ENCODE measurements around the gene DAPK2. TPM values are rescaled to one million over a fixed set of nuclear protein-coding genes. Genes with fewer than 3 reads are reported as not detected.

Gene DAPK2
- total RNA-seq, 4 donors from 2014 or later, result 64.6 to 189 (median 125) TPM

DNA sequence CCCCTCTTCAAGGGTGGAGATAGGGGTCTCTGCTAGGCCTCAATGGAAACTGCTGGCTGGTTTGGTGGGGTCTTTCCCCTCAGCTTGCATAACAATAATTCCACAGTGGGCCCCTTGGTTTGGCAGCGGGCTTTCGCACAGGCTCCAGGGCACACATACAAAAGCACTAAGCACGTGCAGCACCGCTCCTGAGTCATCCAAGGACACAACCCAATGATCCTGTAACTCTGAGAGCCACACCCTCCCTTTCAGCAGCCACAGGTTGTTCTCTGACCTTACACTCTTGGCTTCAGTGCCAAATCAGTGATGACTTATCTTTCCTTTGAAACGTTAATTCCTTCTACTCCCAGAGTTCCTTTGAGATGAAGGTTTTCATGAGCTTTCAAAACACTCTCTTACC, 41.7 kb downstream of the DAPK2 start:
- peak in 2 of 3 donors; percentile 78 to 86 for DNase-seq
- peak overlapping the region in 3 of 4 donors; percentile 47 to 87 (median 85) for H3K27ac ChIP-seq
- TF ChIP-seq, protein P1, sequence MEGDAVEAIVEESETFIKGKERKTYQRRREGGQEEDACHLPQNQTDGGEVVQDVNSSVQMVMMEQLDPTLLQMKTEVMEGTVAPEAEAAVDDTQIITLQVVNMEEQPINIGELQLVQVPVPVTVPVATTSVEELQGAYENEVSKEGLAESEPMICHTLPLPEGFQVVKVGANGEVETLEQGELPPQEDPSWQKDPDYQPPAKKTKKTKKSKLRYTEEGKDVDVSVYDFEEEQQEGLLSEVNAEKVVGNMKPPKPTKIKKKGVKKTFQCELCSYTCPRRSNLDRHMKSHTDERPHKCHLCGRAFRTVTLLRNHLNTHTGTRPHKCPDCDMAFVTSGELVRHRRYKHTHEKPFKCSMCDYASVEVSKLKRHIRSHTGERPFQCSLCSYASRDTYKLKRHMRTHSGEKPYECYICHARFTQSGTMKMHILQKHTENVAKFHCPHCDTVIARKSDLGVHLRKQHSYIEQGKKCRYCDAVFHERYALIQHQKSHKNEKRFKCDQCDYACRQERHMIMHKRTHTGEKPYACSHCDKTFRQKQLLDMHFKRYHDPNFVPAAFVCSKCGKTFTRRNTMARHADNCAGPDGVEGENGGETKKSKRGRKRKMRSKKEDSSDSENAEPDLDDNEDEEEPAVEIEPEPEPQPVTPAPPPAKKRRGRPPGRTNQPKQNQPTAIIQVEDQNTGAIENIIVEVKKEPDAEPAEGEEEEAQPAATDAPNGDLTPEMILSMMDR (IDR thresholded peaks at IDR 0.05), result no peak
- TF ChIP-seq POLR2A (IDR thresholded peaks at IDR 0.05), result no peak
- no peak overlapping the region for H3K4me3 ChIP-seq
- H3K27me3 ChIP-seq, result no peaks in the 10 kb centered on the region
- H3K4me1 ChIP-seq, result peaks cover 0 to 62% (median 12%) of the 10 kb centered on the region in 4 donors
- H3K36me3 ChIP-seq, result no peaks in the 10 kb centered on the region
- H3K9me3 ChIP-seq, result no peaks in the 10 kb centered on the region

GRCh38 chr15:64004056-64004455, 42.2 kb downstream of the DAPK2 start:
- peak overlapping the region in 3 of 4 donors; percentile 47 to 87 (median 85) for H3K27ac ChIP-seq
- H3K4me1 ChIP-seq, result peaks cover 0 to 63% (median 9%) of the 10 kb centered on the region in 4 donors
- no peaks in the 10 kb centered on the region for H3K9me3 ChIP-seq
- H3K4me3 ChIP-seq, result no peak overlapping the region
- TF ChIP-seq, protein P1 (IDR thresholded peaks at IDR 0.05), result peak in 1 of 6 experiments; percentile 7
- TF ChIP-seq POLR2A (IDR thresholded peaks at IDR 0.05), result no peak
- DNase-seq, result no peak
- H3K27me3 ChIP-seq, result no peaks in the 10 kb centered on the region
- no peaks in the 10 kb centered on the region for H3K36me3 ChIP-seq

- DNase-seq, result no peak
- TF ChIP-seq, protein P1 (IDR thresholded peaks at IDR 0.05), result no peak
- TF ChIP-seq POLR2A (IDR thresholded peaks at IDR 0.05), result no peak
- Histone ChIP-seq H3K27ac (peak overlapping the region in 1 of 4 donors; percentile 85), H3K36me3 (no peaks in the 10 kb centered on the region), H3K9me3 (no peaks in the 10 kb centered on the region), H3K4me1 (peaks cover 0 to 64% (median 8%) of the 10 kb centered on the region in 4 donors), H3K27me3 (no peaks in the 10 kb centered on the region), H3K4me3 (no peak overlapping the region)
Observed at GRCh38 chr15:64003182-64003581, 43.1 kb downstream of the DAPK2 start.

DNA sequence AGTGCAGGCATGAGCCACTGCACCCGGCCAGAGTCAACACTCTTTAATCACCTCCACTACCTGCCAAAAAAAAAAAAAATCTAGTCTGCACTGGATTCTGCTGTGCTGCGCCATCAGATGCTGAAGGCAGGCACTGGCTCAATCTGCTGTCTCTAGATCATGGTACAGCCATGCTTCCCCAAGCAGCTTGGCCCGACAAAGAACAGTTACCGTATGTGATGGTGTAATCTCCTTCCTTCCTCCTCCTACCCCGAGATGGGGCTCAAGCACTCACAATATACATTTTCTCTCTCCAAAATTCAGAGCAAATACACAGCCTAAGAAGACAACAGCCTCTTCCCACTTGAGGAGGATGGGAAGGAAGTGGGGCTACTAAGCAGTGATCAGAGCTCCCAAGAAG, 45.1 kb downstream of the DAPK2 start:
- H3K27ac ChIP-seq, result no peak overlapping the region

DNA sequence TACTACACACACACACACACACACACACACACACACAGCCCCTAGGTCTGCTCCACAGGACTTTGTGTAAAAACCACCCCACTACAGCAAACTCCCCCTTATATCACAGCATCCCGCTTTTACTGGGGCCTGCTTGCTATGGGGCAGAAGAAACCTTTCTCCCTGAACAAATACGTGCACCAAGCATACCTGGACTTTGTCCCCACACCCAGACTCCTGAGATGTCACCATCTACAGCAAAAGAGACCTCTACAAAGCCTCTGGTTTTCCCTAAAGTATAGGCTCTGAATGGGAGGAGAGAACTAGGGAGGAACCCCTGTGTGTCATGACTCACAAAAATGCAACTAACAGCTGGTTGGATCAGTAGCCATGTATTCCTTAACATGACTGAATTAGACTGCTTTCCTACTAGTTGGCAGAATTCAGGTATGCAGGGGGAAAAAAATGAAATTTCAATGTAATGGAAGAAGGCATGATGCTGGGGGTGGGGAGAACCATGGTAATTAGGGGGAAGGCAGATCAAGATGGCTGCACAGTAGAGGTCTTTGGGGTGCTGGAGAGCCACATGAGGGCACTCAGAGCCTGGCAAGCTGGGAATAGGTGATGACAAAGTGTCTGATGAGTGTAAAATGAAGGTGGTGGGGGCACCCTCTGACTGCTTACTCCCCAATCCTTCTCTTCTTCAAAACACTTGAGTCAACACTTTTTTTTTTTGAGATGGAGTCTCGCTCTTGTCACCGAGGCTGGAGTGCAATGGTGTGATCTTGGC, 45.9 kb downstream of the DAPK2 start:
- H3K27me3 ChIP-seq, result no peaks in the 10 kb centered on the region
- H3K27ac ChIP-seq, result peak overlapping the region in 1 of 4 donors; percentile 17
- H3K9me3 ChIP-seq, result no peaks in the 10 kb centered on the region
- peaks cover 0 to 56% (median 7%) of the 10 kb centered on the region in 4 donors for H3K4me1 ChIP-seq
- H3K36me3 ChIP-seq, result no peaks in the 10 kb centered on the region
- no peak for DNase-seq
- TF ChIP-seq, protein P1 (IDR thresholded peaks at IDR 0.05), result no peak
- no peak for TF ChIP-seq POLR2A (IDR thresholded peaks at IDR 0.05)
- no peak overlapping the region for H3K4me3 ChIP-seq

More for the DNA sequence above, 45.1 kb downstream of the DAPK2 start:
- DNase-seq, result no peak
- H3K4me1 ChIP-seq, result peaks cover 0 to 61% (median 7%) of the 10 kb centered on the region in 4 donors
- H3K36me3 ChIP-seq, result no peaks in the 10 kb centered on the region
- no peaks in the 10 kb centered on the region for H3K27me3 ChIP-seq
- TF ChIP-seq POLR2A (IDR thresholded peaks at IDR 0.05), result no peak
- TF ChIP-seq, protein P1 (IDR thresholded peaks at IDR 0.05), result no peak
- H3K9me3 ChIP-seq, result no peaks in the 10 kb centered on the region
- H3K4me3 ChIP-seq, result no peak overlapping the region

Measured in Peyer's patch (tissue), 4 donors.